Measurements from ENCODE around the gene SHB.

Gene SHB

GRCh38 chr9:37975639-37976038, 93.4 kb downstream of the SHB start:
- H3K79me2 ChIP-seq (ENCODE audit: control insufficient read depth, insufficient read depth, low read length, poor library complexity), result no peaks in the 10 kb centered on the region
- no peaks in the 10 kb centered on the region for H3K79me1 ChIP-seq (ENCODE audit: low read length)
- no peak overlapping the region for H3K4ac ChIP-seq (ENCODE audit: low read depth, low read length)
- no peak overlapping the region for H3K9ac ChIP-seq (ENCODE audit: low read length)
- no peaks in the 10 kb centered on the region for H3K27me3 ChIP-seq (ENCODE audit: insufficient read depth, low read length)
- peak overlapping the region; percentile 88 for H2AK5ac ChIP-seq (ENCODE audit: low read length)
- H3K4me3 ChIP-seq (ENCODE audit: low read depth, low read length), result no peak overlapping the region
- H4K91ac ChIP-seq (ENCODE audit: low read depth, low read length), result no peak overlapping the region
- H4K8ac ChIP-seq (ENCODE audit: low read depth, low read length), result peak overlapping the region; percentile 61
- no peak for DNase-seq
- no peak overlapping the region for H2BK5ac ChIP-seq (ENCODE audit: low read depth, low read length, poor library complexity)
- no CpG with 5 or more reads among the region's 4 CpGs for WGBS (ENCODE audit: extremely low coverage, insufficient coverage, insufficient read length)
- H3K14ac ChIP-seq (ENCODE audit: low read length), result peak overlapping the region; percentile 67
- peaks cover 23 to 35% of the 10 kb centered on the region in 2 experiments for H3K36me3 ChIP-seq (ENCODE audit: control insufficient read depth in 1 of 2, insufficient read depth in 2 of 2, low read length in 2 of 2)
- H2BK12ac ChIP-seq (ENCODE audit: low read length), result no peak overlapping the region
- H3K4me2 ChIP-seq (ENCODE audit: low read length), result no peak overlapping the region
- H2AFZ ChIP-seq (ENCODE audit: insufficient read depth, low read length, poor library complexity), result no peak overlapping the region
- no peak overlapping the region for H4K12ac ChIP-seq (ENCODE audit: low read depth, low read length)
- no peak overlapping the region for H3K18ac ChIP-seq (ENCODE audit: low read length)
- H3K9me3 ChIP-seq (ENCODE audit: insufficient read depth, low read depth, low read length), result no peaks in the 10 kb centered on the region
- H3K27ac ChIP-seq (ENCODE audit: low read depth, low read length), result no peak overlapping the region
- no peak overlapping the region for H2BK120ac ChIP-seq (ENCODE audit: insufficient read depth, low read length, poor library complexity)
- peaks cover 8 to 17% of the 10 kb centered on the region in 2 experiments for H3K4me1 ChIP-seq (ENCODE audit: control insufficient read depth in 1 of 2, insufficient read depth in 2 of 2, low read length in 2 of 2)
- H3K23ac ChIP-seq (ENCODE audit: low read length), result no peak overlapping the region

- no peaks in the 10 kb centered on the region for H3K79me2 ChIP-seq (ENCODE audit: control insufficient read depth, insufficient read depth, low read length, poor library complexity)
- no CpG with 5 or more reads among the region's 18 CpGs for WGBS (ENCODE audit: extremely low coverage, insufficient coverage, insufficient read length)
- H3K9ac ChIP-seq (ENCODE audit: low read length), result no peak overlapping the region
- no peak overlapping the region for H4K8ac ChIP-seq (ENCODE audit: low read depth, low read length)
- DNase-seq, result peak; percentile 78 to 92
- H3K4me2 ChIP-seq (ENCODE audit: low read length), result peak overlapping the region; percentile 15
- no peaks in the 10 kb centered on the region for H3K79me1 ChIP-seq (ENCODE audit: low read length)
- no peak overlapping the region for H2BK5ac ChIP-seq (ENCODE audit: low read depth, low read length, poor library complexity)
- H3K23ac ChIP-seq (ENCODE audit: low read length), result no peak overlapping the region
- H3K18ac ChIP-seq (ENCODE audit: low read length), result no peak overlapping the region
- peaks cover 26 to 35% of the 10 kb centered on the region in 2 experiments for H3K36me3 ChIP-seq (ENCODE audit: control insufficient read depth in 1 of 2, insufficient read depth in 2 of 2, low read length in 2 of 2)
- H4K91ac ChIP-seq (ENCODE audit: low read depth, low read length), result no peak overlapping the region
- H3K4ac ChIP-seq (ENCODE audit: low read depth, low read length), result no peak overlapping the region
- H3K14ac ChIP-seq (ENCODE audit: low read length), result no peak overlapping the region
- no peak overlapping the region for H2BK120ac ChIP-seq (ENCODE audit: insufficient read depth, low read length, poor library complexity)
- H2AK5ac ChIP-seq (ENCODE audit: low read length), result no peak overlapping the region
- peaks cover 16 to 25% of the 10 kb centered on the region in 2 experiments for H3K4me1 ChIP-seq (ENCODE audit: control insufficient read depth in 1 of 2, insufficient read depth in 2 of 2, low read length in 2 of 2)
- no peaks in the 10 kb centered on the region for H3K27me3 ChIP-seq (ENCODE audit: insufficient read depth, low read length)
- H2AFZ ChIP-seq (ENCODE audit: insufficient read depth, low read length, poor library complexity), result no peak overlapping the region
- H3K9me3 ChIP-seq (ENCODE audit: insufficient read depth, low read depth, low read length), result no peaks in the 10 kb centered on the region
- H2BK12ac ChIP-seq (ENCODE audit: low read length), result no peak overlapping the region
- H4K12ac ChIP-seq (ENCODE audit: low read depth, low read length), result no peak overlapping the region
- peak overlapping the region; percentile 5 for H3K27ac ChIP-seq (ENCODE audit: low read depth, low read length)
- H3K4me3 ChIP-seq (ENCODE audit: low read depth, low read length), result peak overlapping the region; percentile 28
Observed at GRCh38 chr9:37974506-37975173, 94.4 kb downstream of the SHB start.

GRCh38 chr9:37972351-37972848, 96.6 kb downstream of the SHB start:
- no peak overlapping the region for H4K12ac ChIP-seq (ENCODE audit: low read depth, low read length)
- no peak overlapping the region for H2AK5ac ChIP-seq (ENCODE audit: low read length)
- H3K23ac ChIP-seq (ENCODE audit: low read length), result no peak overlapping the region
- H3K27ac ChIP-seq (ENCODE audit: low read depth, low read length), result no peak overlapping the region
- no peaks in the 10 kb centered on the region for H3K79me2 ChIP-seq (ENCODE audit: control insufficient read depth, insufficient read depth, low read length, poor library complexity)
- no peaks in the 10 kb centered on the region for H3K27me3 ChIP-seq (ENCODE audit: insufficient read depth, low read length)
- H3K4me1 ChIP-seq (ENCODE audit: control insufficient read depth in 1 of 2, insufficient read depth in 2 of 2, low read length in 2 of 2), result peaks cover 19 to 28% of the 10 kb centered on the region in 2 experiments
- H2AFZ ChIP-seq (ENCODE audit: insufficient read depth, low read length, poor library complexity), result no peak overlapping the region
- no peak overlapping the region for H3K4me3 ChIP-seq (ENCODE audit: low read depth, low read length)
- no peaks in the 10 kb centered on the region for H3K9me3 ChIP-seq (ENCODE audit: insufficient read depth, low read depth, low read length)
- H2BK12ac ChIP-seq (ENCODE audit: low read length), result no peak overlapping the region
- H3K36me3 ChIP-seq (ENCODE audit: control insufficient read depth in 1 of 2, insufficient read depth in 2 of 2, low read length in 2 of 2), result peaks cover 30 to 50% of the 10 kb centered on the region in 2 experiments
- H2BK5ac ChIP-seq (ENCODE audit: low read depth, low read length, poor library complexity), result no peak overlapping the region
- H3K9ac ChIP-seq (ENCODE audit: low read length), result no peak overlapping the region
- no peak overlapping the region for H3K18ac ChIP-seq (ENCODE audit: low read length)
- H3K4ac ChIP-seq (ENCODE audit: low read depth, low read length), result no peak overlapping the region
- peak; percentile 83 to 86 for DNase-seq
- no peak overlapping the region for H3K4me2 ChIP-seq (ENCODE audit: low read length)
- H3K14ac ChIP-seq (ENCODE audit: low read length), result no peak overlapping the region
- WGBS (ENCODE audit: extremely low coverage, insufficient coverage, insufficient read length), result no CpG with 5 or more reads among the region's 4 CpGs
- H4K91ac ChIP-seq (ENCODE audit: low read depth, low read length), result no peak overlapping the region
- H4K8ac ChIP-seq (ENCODE audit: low read depth, low read length), result no peak overlapping the region
- H3K79me1 ChIP-seq (ENCODE audit: low read length), result no peaks in the 10 kb centered on the region
- no peak overlapping the region for H2BK120ac ChIP-seq (ENCODE audit: insufficient read depth, low read length, poor library complexity)

- no peaks in the 10 kb centered on the region for H3K9me3 ChIP-seq (ENCODE audit: insufficient read depth, low read depth, low read length)
Observed at GRCh38 chr9:37971691-37972090, 97.3 kb downstream of the SHB start.

More at GRCh38 chr9:37971691-37972090, 97.3 kb downstream of the SHB start:
- DNase-seq, result no peak
- Histone ChIP-seq H2AK5ac (ENCODE audit: low read length) (no peak overlapping the region), H3K14ac (ENCODE audit: low read length) (no peak overlapping the region), H4K8ac (ENCODE audit: low read depth, low read length) (no peak overlapping the region), H2BK120ac (ENCODE audit: insufficient read depth, low read length, poor library complexity) (no peak overlapping the region), H2BK12ac (ENCODE audit: low read length) (no peak overlapping the region), H4K91ac (ENCODE audit: low read depth, low read length) (no peak overlapping the region), H2BK5ac (ENCODE audit: low read depth, low read length, poor library complexity) (no peak overlapping the region), H3K4me1 (ENCODE audit: control insufficient read depth in 1 of 2, insufficient read depth in 2 of 2, low read length in 2 of 2) (peaks cover 19 to 31% of the 10 kb centered on the region in 2 experiments), H3K4me2 (ENCODE audit: low read length) (no peak overlapping the region), H3K23ac (ENCODE audit: low read length) (no peak overlapping the region), H3K4me3 (ENCODE audit: low read depth, low read length) (no peak overlapping the region), H2AFZ (ENCODE audit: insufficient read depth, low read length, poor library complexity) (no peak overlapping the region), H3K79me1 (ENCODE audit: low read length) (no peaks in the 10 kb centered on the region), H3K18ac (ENCODE audit: low read length) (no peak overlapping the region), H3K27ac (ENCODE audit: low read depth, low read length) (no peak overlapping the region), H3K27me3 (ENCODE audit: insufficient read depth, low read length) (no peaks in the 10 kb centered on the region), H4K12ac (ENCODE audit: low read depth, low read length) (no peak overlapping the region), H3K9ac (ENCODE audit: low read length) (no peak overlapping the region), H3K36me3 (ENCODE audit: control insufficient read depth in 1 of 2, insufficient read depth in 2 of 2, low read length in 2 of 2) (peaks cover 32 to 55% of the 10 kb centered on the region in 2 experiments), H3K79me2 (ENCODE audit: control insufficient read depth, insufficient read depth, low read length, poor library complexity) (no peaks in the 10 kb centered on the region), H3K4ac (ENCODE audit: low read depth, low read length) (no peak overlapping the region)
- no CpG with 5 or more reads among the region's 2 CpGs for WGBS (ENCODE audit: extremely low coverage, insufficient coverage, insufficient read length)
